ENCODE results near the gene RHBDL3.

Gene RHBDL3, protein sequence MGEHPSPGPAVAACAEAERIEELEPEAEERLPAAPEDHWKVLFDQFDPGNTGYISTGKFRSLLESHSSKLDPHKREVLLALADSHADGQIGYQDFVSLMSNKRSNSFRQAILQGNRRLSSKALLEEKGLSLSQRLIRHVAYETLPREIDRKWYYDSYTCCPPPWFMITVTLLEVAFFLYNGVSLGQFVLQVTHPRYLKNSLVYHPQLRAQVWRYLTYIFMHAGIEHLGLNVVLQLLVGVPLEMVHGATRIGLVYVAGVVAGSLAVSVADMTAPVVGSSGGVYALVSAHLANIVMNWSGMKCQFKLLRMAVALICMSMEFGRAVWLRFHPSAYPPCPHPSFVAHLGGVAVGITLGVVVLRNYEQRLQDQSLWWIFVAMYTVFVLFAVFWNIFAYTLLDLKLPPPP

DNA sequence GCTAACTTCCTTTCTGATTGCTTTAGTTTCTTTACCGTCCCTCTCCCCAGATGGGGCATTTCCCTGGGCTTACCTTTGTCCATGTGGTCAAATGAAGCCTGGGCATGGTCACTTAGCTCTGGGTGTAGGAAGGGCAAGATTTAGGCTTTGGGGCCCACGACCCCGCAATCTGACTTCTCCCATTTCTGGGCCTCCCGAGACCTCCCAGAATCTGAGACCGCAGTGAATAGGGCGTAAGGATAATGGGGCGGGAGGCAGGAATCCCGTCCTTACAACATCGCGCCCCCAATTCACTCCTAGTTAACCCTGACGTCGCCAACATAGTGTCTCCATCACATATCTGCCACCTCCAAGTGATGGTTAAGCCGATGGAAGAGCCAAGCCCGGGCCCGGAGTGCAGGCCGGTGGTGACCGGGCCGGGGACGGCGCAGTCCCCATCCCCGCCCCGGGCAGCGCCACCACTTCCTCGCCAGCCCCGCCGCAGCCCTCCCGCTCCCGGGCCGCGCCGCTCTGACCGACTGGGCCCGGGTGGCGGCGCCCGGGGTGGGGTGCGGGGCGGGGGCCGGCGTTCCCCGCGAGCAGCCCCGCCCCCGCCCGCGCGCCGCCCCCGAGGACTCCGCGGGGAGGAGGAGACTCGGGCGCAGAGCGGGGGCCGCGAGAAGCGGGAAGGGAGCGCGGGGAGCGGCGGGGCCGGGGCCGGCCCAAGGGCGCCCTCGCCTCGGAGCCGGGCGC is at the start of gene RHBDL3:
Gene RHBDL3 (plus strand): TSS at position 641 of the 732 bp plus-strand sequence. CDS start 358 bp downstream, outside the sequence.
- H3K9me3 ChIP-seq (replicated peaks; ENCODE audit: insufficient read depth, low read length) = no peaks in the 10 kb centered on the region
- peaks cover 9% of the 10 kb centered on the region for H3K27me3 ChIP-seq (replicated peaks; ENCODE audit: insufficient read depth, low read length)
- DNase-seq = peak; percentile 24
- H4K20me1 ChIP-seq (ENCODE audit: insufficient read depth, low read length) = no peaks in the 10 kb centered on the region
- peak within 1 kb of the TSS; percentile 70 for H3K4me3 ChIP-seq (ENCODE audit: low read length)
- H3K4me1 ChIP-seq (ENCODE audit: low read length) = 0 out of 2 replicates have a peak, but pooled peaks cover 3% of the 10 kb centered on the region
- H3K4me2 ChIP-seq (ENCODE audit: low read depth, low read length) = peak within 1 kb of the TSS; percentile 87
- TF ChIP-seq, protein P1, sequence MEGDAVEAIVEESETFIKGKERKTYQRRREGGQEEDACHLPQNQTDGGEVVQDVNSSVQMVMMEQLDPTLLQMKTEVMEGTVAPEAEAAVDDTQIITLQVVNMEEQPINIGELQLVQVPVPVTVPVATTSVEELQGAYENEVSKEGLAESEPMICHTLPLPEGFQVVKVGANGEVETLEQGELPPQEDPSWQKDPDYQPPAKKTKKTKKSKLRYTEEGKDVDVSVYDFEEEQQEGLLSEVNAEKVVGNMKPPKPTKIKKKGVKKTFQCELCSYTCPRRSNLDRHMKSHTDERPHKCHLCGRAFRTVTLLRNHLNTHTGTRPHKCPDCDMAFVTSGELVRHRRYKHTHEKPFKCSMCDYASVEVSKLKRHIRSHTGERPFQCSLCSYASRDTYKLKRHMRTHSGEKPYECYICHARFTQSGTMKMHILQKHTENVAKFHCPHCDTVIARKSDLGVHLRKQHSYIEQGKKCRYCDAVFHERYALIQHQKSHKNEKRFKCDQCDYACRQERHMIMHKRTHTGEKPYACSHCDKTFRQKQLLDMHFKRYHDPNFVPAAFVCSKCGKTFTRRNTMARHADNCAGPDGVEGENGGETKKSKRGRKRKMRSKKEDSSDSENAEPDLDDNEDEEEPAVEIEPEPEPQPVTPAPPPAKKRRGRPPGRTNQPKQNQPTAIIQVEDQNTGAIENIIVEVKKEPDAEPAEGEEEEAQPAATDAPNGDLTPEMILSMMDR (IDR thresholded peaks at IDR 0.05; ENCODE audit: low read length) = no peak
- TF ChIP-seq EZH2phosphoT487 (IDR thresholded peaks at IDR 0.05; ENCODE audit: low read length) = no peak
- TF ChIP-seq EZH2 (optimal IDR thresholded peaks at IDR 0.05; ENCODE audit: low read depth, low read length) = no peak
- peak within 1 kb of the TSS; percentile 35; the same call in 1 of the 2 replicates for H3K9ac ChIP-seq (ENCODE audit: low read length)
- no peaks in the 10 kb centered on the region for H3F3A ChIP-seq (ENCODE audit: insufficient read depth, low read length)
- no peaks in the 10 kb centered on the region for H3K9me2 ChIP-seq (replicated peaks; ENCODE audit: insufficient read depth, low read length)
- H3K36me3 ChIP-seq (replicated peaks; ENCODE audit: insufficient read depth, low read length) = no peaks in the 10 kb centered on the region
- H2AFZ ChIP-seq (ENCODE audit: low read length) = peak within 1 kb of the TSS; percentile 81
- H3K27ac ChIP-seq (ENCODE audit: low read length) = no peak within 1 kb of the TSS
- no peaks in the 10 kb centered on the region for H3K79me2 ChIP-seq (ENCODE audit: low read length)

DNA sequence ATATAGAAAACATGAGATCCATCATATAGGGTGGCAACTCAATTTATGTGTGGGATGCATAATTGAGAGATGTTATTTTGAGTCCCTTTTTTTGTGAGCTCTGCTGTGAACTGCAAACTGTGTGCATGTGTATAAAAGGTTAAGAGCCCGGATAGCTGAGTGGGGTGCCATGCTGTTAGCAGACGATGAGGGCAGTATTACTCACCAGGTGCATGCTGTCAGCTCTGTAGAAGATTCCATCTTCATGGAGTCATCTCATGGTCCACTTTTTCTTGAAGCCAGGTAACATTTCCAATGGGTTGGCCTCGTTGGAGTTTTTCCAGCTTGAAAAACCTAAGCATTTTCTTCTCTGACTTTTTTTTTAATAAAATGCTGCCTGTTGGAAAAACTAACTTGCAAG is 43.0 kb upstream of the RHBDL3 start:
- TF ChIP-seq EZH2phosphoT487 (IDR thresholded peaks at IDR 0.05; ENCODE audit: low read length) (no peak), EZH2 (optimal IDR thresholded peaks at IDR 0.05; ENCODE audit: low read depth, low read length) (no peak)
- TF ChIP-seq, protein P1 (IDR thresholded peaks at IDR 0.05; ENCODE audit: low read length) = no peak
- H3K9me2 ChIP-seq (replicated peaks; ENCODE audit: insufficient read depth, low read length) = no peaks in the 10 kb centered on the region
- H3K27ac ChIP-seq (ENCODE audit: low read length) = no peak overlapping the region
- H3K27me3 ChIP-seq (replicated peaks; ENCODE audit: insufficient read depth, low read length) = no peaks in the 10 kb centered on the region
- H3K79me2 ChIP-seq (ENCODE audit: low read length) = no peaks in the 10 kb centered on the region
- no peak overlapping the region for H3K4me2 ChIP-seq (ENCODE audit: low read depth, low read length)
- H3K9me3 ChIP-seq (replicated peaks; ENCODE audit: insufficient read depth, low read length) = no peaks in the 10 kb centered on the region
- H3K36me3 ChIP-seq (replicated peaks; ENCODE audit: insufficient read depth, low read length) = no peaks in the 10 kb centered on the region
- peaks cover 19% of the 10 kb centered on the region for H3F3A ChIP-seq (ENCODE audit: insufficient read depth, low read length)
- H3K4me1 ChIP-seq (ENCODE audit: low read length) = peaks cover 4% of the 10 kb centered on the region
- no peak for DNase-seq
- no peak overlapping the region for H3K9ac ChIP-seq (ENCODE audit: low read length)
- no peaks in the 10 kb centered on the region for H4K20me1 ChIP-seq (ENCODE audit: insufficient read depth, low read length)
- H3K4me3 ChIP-seq (ENCODE audit: low read length) = no peak overlapping the region
- no peak overlapping the region for H2AFZ ChIP-seq (ENCODE audit: low read length)

DNA sequence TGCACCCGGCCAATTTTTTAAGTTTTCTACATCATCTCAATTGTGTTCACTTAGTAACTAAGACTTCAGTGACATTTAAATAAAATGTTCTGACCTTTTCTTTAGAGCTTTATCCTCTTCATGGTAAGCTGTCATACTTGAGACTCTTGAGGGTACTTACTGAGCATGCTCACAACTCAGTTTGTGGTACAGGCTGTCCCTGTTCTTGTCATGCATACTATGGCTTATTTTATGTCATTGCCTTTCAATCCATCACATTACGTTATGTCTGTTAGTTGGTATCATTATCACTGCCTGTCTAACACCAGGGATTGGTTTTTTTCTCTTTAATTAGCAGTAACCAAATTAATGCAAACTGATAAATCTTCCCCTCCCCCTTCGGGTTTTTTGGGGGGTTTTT is 41.9 kb upstream of the RHBDL3 start:
- Histone ChIP-seq H3K27me3 (replicated peaks; ENCODE audit: insufficient read depth, low read length) (no peaks in the 10 kb centered on the region), H4K20me1 (ENCODE audit: insufficient read depth, low read length) (no peaks in the 10 kb centered on the region), H3K4me1 (ENCODE audit: low read length) (peaks cover 4% of the 10 kb centered on the region), H3K9ac (ENCODE audit: low read length) (no peak overlapping the region), H3K27ac (ENCODE audit: low read length) (no peak overlapping the region), H3K9me2 (replicated peaks; ENCODE audit: insufficient read depth, low read length) (no peaks in the 10 kb centered on the region), H3K36me3 (replicated peaks; ENCODE audit: insufficient read depth, low read length) (no peaks in the 10 kb centered on the region), H3K4me2 (ENCODE audit: low read depth, low read length) (no peak overlapping the region), H3K9me3 (replicated peaks; ENCODE audit: insufficient read depth, low read length) (no peaks in the 10 kb centered on the region), H2AFZ (ENCODE audit: low read length) (no peak overlapping the region), H3K79me2 (ENCODE audit: low read length) (no peaks in the 10 kb centered on the region), H3K4me3 (ENCODE audit: low read length) (no peak overlapping the region), H3F3A (ENCODE audit: insufficient read depth, low read length) (peaks cover 19% of the 10 kb centered on the region)
- TF ChIP-seq, protein P1 (IDR thresholded peaks at IDR 0.05; ENCODE audit: low read length) = no peak
- TF ChIP-seq EZH2phosphoT487 (IDR thresholded peaks at IDR 0.05; ENCODE audit: low read length) (no peak), EZH2 (optimal IDR thresholded peaks at IDR 0.05; ENCODE audit: low read depth, low read length) (no peak)
- DNase-seq = no peak
